GM19463 (cell line): ENCODE data around the gene ANKS4B.
"Not testable (repeated sequence)": the region's sequence is repeated elsewhere in the genome, so short reads cannot be mapped to it uniquely, and the experiment has no call there.

Source experiments
- ATAC-seq: cut with Tn5 transposase; IDR thresholded peaks from one replicate; pipeline ENCODE4 v1.9.1; 2021; ENCODE audit warnings: mild to moderate bottlenecking, moderate library complexity; ENCODE audit not compliant: unreplicated experiment

ANKS4B gene

GRCh38 chr16:21233521-21234150 lies at the start of gene ANKS4B:
Gene ANKS4B, plus strand, starts transcription at chr16:21233699. Its CDS starts 39 bp downstream, at chr16:21233738.
- no peak for ATAC-seq

DNA sequence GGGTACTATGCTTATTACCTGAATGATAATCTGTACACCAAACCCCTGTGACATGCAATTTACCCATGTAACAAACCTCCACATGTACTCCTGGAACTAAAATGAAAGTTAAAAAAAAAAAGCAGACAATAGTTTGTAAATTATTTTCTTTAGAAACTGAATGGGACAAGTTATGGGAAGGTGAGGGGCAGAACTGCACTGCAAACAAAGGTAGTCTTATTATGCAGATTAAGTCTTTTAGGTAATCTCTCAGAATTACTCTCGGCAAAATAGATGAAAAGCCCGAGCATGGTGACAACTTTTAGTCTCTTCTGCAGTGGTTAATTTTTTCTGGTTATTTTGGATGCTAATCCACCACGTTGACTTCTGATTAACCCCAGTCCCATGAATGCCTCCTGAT lies 49.5 kb upstream of the ANKS4B start:
- no peak for ATAC-seq

- ATAC-seq, result no peak
These were observed 48.7 kb upstream of the ANKS4B start for GRCh38 chr16:21184834-21185233.

- ATAC-seq, result no peak
These were observed 47.7 kb upstream of the ANKS4B start for GRCh38 chr16:21185659-21186325.

DNA sequence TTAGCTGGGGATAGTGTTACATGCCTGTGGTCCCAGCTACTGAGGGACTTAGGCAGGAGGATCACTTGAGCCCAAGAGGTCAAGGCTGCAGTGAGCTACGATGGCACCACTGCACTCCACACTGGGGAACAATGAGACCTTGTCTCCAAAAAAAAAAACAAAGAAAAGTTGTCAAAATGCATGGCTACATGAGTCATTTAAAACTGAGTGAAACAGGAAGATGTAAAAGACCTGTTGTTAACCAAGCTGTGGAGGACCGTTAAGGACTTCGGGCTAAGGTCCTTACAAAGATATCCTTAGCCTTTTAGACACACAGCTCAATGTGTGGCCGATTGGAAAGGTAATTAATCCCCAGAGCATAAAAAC lies 47.2 kb upstream of the ANKS4B start:
- ATAC-seq, result no peak

GRCh38 chr16:21189311-21189710 lies 44.2 kb upstream of the ANKS4B start:
- no peak for ATAC-seq

DNA sequence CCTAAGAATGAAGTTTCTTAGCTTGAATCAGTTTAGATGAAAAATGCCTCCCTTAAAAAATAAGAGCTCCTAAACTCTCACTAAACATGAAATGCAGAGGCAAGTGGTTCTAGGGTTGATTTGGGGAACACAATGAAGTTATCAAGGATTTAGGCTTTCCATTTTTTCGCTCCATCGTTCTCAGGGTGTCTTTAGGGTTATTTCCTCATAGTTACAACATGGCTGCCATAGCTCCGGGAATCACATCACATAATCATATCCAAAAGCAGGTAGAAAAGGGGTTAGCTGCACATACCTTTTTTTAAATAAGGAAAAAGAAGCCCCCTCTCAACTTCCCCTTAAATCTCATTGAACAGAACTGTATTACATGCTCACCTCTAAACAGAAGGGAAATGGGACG lies 43.5 kb upstream of the ANKS4B start:
- ATAC-seq, result no peak

GRCh38 chr16:21190599-21190998 lies 42.9 kb upstream of the ANKS4B start:
- ATAC-seq, result no peak

DNA sequence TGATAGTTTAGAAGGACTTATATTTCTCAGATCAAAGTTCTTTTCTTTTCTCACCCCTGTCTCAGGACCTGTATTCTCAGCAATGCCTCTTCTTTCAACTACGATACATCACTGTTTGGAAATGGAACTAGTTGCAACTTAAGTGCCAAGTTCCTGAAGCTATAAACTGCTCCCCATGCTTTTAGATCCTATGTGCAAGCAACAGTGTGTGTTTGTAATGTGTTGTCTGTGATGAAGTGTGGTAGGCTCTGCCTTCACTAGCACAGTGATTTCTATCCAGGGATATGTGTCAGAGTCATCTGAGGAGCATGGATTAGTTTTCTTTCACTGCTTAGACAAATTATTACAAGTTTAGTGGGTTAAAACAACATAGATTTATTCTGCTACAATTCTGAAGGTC lies 40.5 kb upstream of the ANKS4B start:
- ATAC-seq, result no peak

- ATAC-seq, result no peak
These were observed 38.7 kb upstream of the ANKS4B start for GRCh38 chr16:21194771-21195301.

DNA sequence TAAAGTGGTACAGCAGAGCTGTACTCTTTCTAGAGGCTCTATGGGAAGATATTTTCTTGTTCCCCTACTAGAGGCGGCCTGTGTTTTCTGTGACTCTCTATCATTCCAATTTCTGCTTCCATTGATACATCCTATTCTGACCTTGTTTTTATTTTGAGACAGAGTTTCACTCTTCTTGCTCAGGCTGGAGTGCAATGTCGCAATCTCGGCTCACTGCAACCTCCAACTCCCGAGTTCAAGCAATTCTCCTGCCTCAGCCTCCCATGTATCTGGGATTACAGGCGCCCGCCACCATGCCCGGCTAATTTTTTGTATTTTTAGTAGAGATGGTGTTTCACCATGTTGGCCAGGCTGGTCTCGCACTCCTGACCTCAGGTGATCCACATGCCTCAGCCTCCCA lies 38.2 kb upstream of the ANKS4B start:
- ATAC-seq, result not testable (repeated sequence)

DNA sequence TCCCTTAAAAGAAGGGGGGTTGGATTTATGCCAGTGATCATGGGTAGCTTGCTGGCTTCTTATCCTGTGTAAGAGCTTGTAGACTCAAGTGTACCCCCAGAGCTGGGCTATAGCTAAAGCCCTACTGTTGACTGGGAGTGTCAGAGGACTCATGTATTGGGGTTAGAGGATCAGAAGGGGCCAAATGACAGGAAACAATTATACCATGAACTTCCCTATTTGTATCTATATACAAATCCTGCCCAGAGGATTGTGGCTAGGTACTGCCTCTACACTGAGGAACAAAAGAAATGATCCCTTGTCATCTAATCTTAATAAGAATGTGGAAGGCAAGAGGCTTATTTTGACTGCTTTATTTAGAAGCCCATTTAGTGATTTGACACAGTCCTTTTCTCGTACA lies 36.4 kb upstream of the ANKS4B start:
- ATAC-seq, result no peak

GRCh38 chr16:21197621-21198020 lies 35.9 kb upstream of the ANKS4B start:
- no peak for ATAC-seq

DNA sequence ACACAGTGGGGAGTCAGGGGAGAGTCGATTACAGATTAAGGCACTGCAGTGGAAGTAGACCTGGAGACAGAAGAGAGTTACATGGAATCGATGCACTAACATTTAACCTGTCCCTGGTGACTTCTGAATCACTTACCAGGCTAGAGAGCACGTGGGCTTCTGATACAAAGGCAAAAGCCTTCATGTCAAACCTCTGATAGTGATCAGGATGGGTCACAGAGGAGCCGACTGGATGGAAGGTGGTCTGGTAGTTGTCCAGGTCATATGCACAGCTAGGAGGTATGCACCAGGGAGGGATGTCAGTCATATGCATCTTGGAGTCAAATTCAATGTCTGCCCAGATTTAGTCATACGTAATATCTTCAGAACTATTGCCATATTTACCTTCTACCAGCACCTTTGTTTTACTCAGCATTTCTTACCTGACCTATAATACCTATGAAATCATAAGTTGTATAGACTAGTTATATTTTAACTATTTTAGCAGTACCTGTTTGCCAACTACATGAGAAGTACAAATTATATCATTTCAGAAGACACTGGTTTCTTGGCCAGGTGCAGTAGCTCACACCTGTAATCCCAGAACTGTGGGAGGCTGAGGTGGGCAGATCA lies 33.8 kb upstream of the ANKS4B start:
- no peak for ATAC-seq

- ATAC-seq, result no peak
These were observed 30.2 kb upstream of the ANKS4B start for GRCh38 chr16:21203155-21203797.

DNA sequence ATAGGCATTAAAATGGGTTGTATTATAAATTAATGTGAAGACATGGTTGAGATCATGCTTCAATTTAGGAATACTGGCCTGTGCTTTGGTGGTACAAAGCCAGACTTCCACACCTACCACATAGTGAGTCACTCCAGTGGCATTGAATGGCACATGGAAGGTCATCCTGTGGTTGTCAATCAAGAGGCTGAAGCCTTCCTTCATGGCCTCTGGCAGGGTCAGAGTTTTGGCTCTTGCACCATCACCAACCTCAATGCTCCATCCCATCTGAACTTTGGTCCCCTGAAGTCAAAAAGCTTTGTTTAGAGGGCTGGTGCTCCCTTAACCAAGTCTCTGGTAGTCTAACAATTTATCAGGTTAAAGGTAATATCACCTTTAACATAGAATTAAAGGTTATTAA lies 28.2 kb upstream of the ANKS4B start:
- no peak for ATAC-seq

- no peak for ATAC-seq
These were observed 26.9 kb upstream of the ANKS4B start for GRCh38 chr16:21206550-21206949.

- no peak for ATAC-seq
These were observed 24.9 kb upstream of the ANKS4B start for GRCh38 chr16:21208446-21209230.

DNA sequence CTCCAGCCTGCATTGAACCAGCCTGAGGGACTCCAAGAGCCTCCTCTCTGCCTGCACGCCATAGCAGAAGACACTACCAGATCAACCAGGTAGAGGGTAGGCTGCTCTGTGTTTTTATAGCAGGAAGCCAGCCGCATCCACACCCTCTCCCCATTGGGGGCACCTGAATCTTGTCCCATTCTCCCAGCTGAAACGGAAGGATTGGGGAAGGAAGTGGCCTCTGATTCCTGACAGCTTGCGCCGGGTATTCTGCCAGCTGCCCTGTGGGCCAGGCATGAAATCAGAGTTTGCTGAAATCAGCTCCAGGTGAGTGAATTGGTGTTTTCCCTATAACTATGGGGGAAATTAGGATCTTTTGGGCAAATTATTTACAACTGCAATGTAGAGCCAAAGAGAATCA lies 22.0 kb upstream of the ANKS4B start, which contains the start of gene ZP2:
ZP2 (minus strand) TSS at position 89 of the 400 bp plus-strand sequence; CDS start at position 62, 27 bp downstream.
- ATAC-seq, result no peak

GRCh38 chr16:21214086-21214485 lies 19.4 kb upstream of the ANKS4B start:
- ATAC-seq, result no peak

GRCh38 chr16:21217121-21217520 lies 16.4 kb upstream of the ANKS4B start:
- ATAC-seq, result no peak
